ENCODE results near the gene ROR2. TPM values are rescaled to one million over a fixed set of nuclear protein-coding genes. Genes with fewer than 3 reads are reported as not detected.

ROR2 gene
- total and polyA plus RNA-seq, 2 of the 13 experiments (the other 11 are each of a cell fraction or from before 2014, with no cell fraction given), result not detected

GRCh38 chr9:91920630-91921350, 29.2 kb downstream of the ROR2 start:
- BruUV-seq (replicated peaks), result no TSS peak
- ChIA-PET POLR2A (no interaction called here), CTCF (ENCODE audit: low intra/inter-chr PET ratio, low total read pairs) (no interaction called here)
- in situ Hi-C loops (cut with HindIII; ENCODE audit: extremely low pct_ligation_motif_present, low pct_unique_long_range_greater_than_20kb), result no loop called here
- Histone ChIP-seq H3K9me3 (ENCODE audit: low read length) (no peaks in the 10 kb centered on the region), H4K20me1 (ENCODE audit: insufficient read depth, low read length) (no peaks in the 10 kb centered on the region), H3K4me3 (replicated peaks in 1 of 3; ENCODE audit: insufficient read depth in 1 of 3, low read depth in 2 of 3, low read length in 3 of 3) (no peak overlapping the region), H3K4me1 (ENCODE audit: insufficient read depth, low read length) (no peaks in the 10 kb centered on the region), H3K27me3 (ENCODE audit: control insufficient read depth in 1 of 2, insufficient read depth in 2 of 2, low read length in 2 of 2) (peaks cover 1 to 20% of the 10 kb centered on the region in 2 experiments; a peak in 1 of 5 replicates), H3K9ac (ENCODE audit: insufficient read depth, low read depth, low read length) (no peak overlapping the region), H3K36me3 (replicated peaks in 1 of 2; ENCODE audit: control insufficient read depth in 1 of 2, insufficient read depth in 2 of 2, low read length in 2 of 2) (no peaks in the 10 kb centered on the region), H3K27ac (ENCODE audit: extremely low read length, insufficient read depth, low read length) (no peak overlapping the region), H3K4me2 (ENCODE audit: low read depth, low read length) (no peak overlapping the region), H2AFZ (ENCODE audit: low read length) (no peak overlapping the region), H3K79me2 (ENCODE audit: insufficient read depth, low read length) (no peaks in the 10 kb centered on the region)
- 32% methylated on average over 6 of the region's 6 CpGs for WGBS (ENCODE audit: low lambda C conversion rate)
- ATAC-seq (no peak), DNase-seq (ENCODE audit: low spot score) (no peak), FAIRE-seq (no peak)
- intact Hi-C loops (cut with micrococcal nuclease; ENCODE audit: unreplicated experiment), result no loop called here
- TF ChIP-seq, protein P1, sequence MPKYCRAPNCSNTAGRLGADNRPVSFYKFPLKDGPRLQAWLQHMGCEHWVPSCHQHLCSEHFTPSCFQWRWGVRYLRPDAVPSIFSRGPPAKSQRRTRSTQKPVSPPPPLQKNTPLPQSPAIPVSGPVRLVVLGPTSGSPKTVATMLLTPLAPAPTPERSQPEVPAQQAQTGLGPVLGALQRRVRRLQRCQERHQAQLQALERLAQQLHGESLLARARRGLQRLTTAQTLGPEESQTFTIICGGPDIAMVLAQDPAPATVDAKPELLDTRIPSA (CRISPR knock-in tag; IDR thresholded peaks at IDR 0.05; ENCODE audit: borderline replicate concordance), result no peak
- TF ChIP-seq ZNF816 (CRISPR knock-in tag; IDR thresholded peaks at IDR 0.05; ENCODE audit: borderline replicate concordance) (no peak), ZBTB34 (CRISPR knock-in tag; IDR thresholded peaks at IDR 0.05) (no peak), ZIK1 (CRISPR knock-in tag; IDR thresholded peaks at IDR 0.05; ENCODE audit: borderline replicate concordance, low read depth) (no peak), KMT2B (CRISPR knock-in tag; IDR thresholded peaks at IDR 0.05) (no peak), ZNF496 (CRISPR knock-in tag; IDR thresholded peaks at IDR 0.05; ENCODE audit: insufficient replicate concordance) (no peak), CENPT (CRISPR knock-in tag; IDR thresholded peaks at IDR 0.05; ENCODE audit: low read depth) (no peak), TSC22D2 (CRISPR knock-in tag; IDR thresholded peaks at IDR 0.05; ENCODE audit: borderline replicate concordance) (no peak), ZNF549 (CRISPR knock-in tag; IDR thresholded peaks at IDR 0.05) (no peak), KLF13 (CRISPR knock-in tag; IDR thresholded peaks at IDR 0.05) (no peak), ZNF646 (CRISPR knock-in tag; IDR thresholded peaks at IDR 0.05) (no peak), ZNF569 (CRISPR knock-in tag; IDR thresholded peaks at IDR 0.05; ENCODE audit: borderline replicate concordance) (no peak), ZBTB8A (CRISPR knock-in tag; IDR thresholded peaks at IDR 0.05; ENCODE audit: borderline replicate concordance, low read depth) (no peak)
- TF ChIP-seq, protein P2, sequence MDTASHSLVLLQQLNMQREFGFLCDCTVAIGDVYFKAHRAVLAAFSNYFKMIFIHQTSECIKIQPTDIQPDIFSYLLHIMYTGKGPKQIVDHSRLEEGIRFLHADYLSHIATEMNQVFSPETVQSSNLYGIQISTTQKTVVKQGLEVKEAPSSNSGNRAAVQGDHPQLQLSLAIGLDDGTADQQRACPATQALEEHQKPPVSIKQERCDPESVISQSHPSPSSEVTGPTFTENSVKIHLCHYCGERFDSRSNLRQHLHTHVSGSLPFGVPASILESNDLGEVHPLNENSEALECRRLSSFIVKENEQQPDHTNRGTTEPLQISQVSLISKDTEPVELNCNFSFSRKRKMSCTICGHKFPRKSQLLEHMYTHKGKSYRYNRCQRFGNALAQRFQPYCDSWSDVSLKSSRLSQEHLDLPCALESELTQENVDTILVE (CRISPR knock-in tag; IDR thresholded peaks at IDR 0.05), result no peak
